Measurements from ENCODE around the gene LIMA1. TPM values are rescaled to one million over a fixed set of nuclear protein-coding genes. Genes with fewer than 3 reads are reported as not detected.
"Not testable (repeated sequence)": the region's sequence is repeated elsewhere in the genome, so short reads cannot be mapped to it uniquely, and the experiment has no call there.

Gene LIMA1
- 10 to 100 TPM; 12.0 to 16.2 (median 13.7) TPM for total RNA-seq
- 21.7 TPM for total RNA-seq (2013)

DNA sequence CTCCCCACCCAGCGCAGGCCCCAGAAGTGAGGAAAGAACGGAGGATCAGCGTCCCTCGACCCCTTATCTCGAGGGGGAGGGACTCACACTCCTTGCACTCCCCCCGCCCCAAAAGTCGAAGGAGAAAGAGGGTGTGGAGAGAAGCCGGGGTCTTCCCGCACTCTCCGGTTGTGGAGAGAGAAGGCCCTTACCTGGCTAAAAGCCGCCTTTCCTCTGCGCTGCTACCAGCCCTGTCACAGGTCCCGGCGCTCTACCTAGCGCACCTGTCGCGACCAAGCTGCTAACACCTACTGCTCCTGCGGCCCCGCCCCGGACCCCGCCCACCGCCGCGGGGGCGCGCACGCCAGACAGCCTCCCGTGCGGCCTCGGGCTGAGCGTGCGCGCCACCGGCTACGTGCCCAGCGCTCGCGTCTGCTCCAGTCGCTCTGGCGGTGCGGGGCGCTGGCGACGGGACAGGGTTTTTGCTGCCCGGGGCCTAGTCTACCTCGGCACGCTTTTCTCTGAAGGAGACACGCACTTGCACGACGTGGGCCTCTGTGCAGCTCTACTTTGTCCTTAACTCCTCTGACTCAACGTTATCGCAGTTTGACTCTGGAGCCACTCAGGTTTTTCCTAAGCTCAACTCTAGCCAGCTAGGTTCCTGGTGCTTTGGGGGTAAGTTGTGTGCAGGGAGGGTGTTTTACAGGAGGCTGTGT is at the start of gene LIMA1:
Gene LIMA1, minus strand, starts transcription at position 292 of the 695 bp plus-strand sequence. CDS start 34,769 bp downstream, outside the sequence.
- no peaks in the 10 kb centered on the region for H3K27me3 Mint-ChIP-seq (ENCODE audit: low read depth in 2 of 2)
- under 1% methylated on average over 48 of the region's 52 CpGs for WGBS (ENCODE audit: insufficient coverage)
- DNase-seq, result peak; percentile 86 to 97
- TF ChIP-seq, protein P1, sequence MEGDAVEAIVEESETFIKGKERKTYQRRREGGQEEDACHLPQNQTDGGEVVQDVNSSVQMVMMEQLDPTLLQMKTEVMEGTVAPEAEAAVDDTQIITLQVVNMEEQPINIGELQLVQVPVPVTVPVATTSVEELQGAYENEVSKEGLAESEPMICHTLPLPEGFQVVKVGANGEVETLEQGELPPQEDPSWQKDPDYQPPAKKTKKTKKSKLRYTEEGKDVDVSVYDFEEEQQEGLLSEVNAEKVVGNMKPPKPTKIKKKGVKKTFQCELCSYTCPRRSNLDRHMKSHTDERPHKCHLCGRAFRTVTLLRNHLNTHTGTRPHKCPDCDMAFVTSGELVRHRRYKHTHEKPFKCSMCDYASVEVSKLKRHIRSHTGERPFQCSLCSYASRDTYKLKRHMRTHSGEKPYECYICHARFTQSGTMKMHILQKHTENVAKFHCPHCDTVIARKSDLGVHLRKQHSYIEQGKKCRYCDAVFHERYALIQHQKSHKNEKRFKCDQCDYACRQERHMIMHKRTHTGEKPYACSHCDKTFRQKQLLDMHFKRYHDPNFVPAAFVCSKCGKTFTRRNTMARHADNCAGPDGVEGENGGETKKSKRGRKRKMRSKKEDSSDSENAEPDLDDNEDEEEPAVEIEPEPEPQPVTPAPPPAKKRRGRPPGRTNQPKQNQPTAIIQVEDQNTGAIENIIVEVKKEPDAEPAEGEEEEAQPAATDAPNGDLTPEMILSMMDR (IDR thresholded peaks at IDR 0.05), result no peak
- intact Hi-C loops (cut with micrococcal nuclease), result no loop called here
- peak within 1 kb of the TSS; percentile 63 for H3K4me3 ChIP-seq (ENCODE audit: low read length)
- no peaks in the 10 kb centered on the region for H3K27me3 ChIP-seq (ENCODE audit: control insufficient read depth, insufficient read depth, low read length)
- peak within 1 kb of the TSS; percentile 91 for H3K4me3 Mint-ChIP-seq
- H3K4me1 Mint-ChIP-seq, result peaks cover 14% of the 10 kb centered on the region in 2 donors
- H3K4me1 ChIP-seq (ENCODE audit: control insufficient read depth, insufficient read depth, low read length), result peaks cover 19% of the 10 kb centered on the region
- no peaks in the 10 kb centered on the region for H3K36me3 Mint-ChIP-seq
- no peaks in the 10 kb centered on the region for H3K36me3 ChIP-seq (ENCODE audit: control insufficient read depth, insufficient read depth, low read length)
- no peaks in the 10 kb centered on the region for H3K9me3 ChIP-seq (ENCODE audit: control insufficient read depth, insufficient read depth, low read length)
- ATAC-seq, result peak; percentile 98 to 100 (median 98)
- H3K9me3 Mint-ChIP-seq, result no peaks in the 10 kb centered on the region
- peak within 1 kb of the TSS; percentile 16 for H3K27ac ChIP-seq (ENCODE audit: low read length)
- H3K27ac Mint-ChIP-seq, result peak within 1 kb of the TSS in 1 of 2 donors; percentile 77

DNA sequence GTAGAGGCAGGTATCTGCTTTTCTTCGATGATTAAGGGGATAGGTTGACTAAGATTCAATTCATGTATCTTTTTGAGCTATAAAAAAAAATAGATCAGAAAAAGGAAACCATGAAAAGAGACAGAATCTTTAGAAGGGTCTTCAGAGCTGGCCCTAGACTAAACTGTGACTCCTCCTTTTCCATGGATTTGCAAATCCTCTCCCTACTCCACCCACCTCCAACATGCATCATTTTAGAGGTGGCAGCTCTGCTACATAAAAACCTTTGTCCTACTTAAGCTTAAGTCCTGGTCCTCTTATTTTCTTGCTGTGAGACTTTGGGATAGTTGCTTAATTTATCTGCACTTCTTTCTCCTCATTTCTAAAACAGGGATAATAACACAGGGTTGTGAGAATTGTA is 48.4 kb upstream of the LIMA1 start:
- no peaks in the 10 kb centered on the region for H3K4me1 ChIP-seq (ENCODE audit: control insufficient read depth, insufficient read depth, low read length)
- 70% methylated on average over 1 of the region's 1 CpG for WGBS (ENCODE audit: insufficient coverage)
- no peaks in the 10 kb centered on the region for H3K36me3 Mint-ChIP-seq
- DNase-seq, result no peak
- no peak overlapping the region for H3K4me3 Mint-ChIP-seq
- H3K27ac Mint-ChIP-seq, result no peak overlapping the region
- H3K27me3 ChIP-seq (ENCODE audit: control insufficient read depth, insufficient read depth, low read length), result no peaks in the 10 kb centered on the region
- H3K9me3 ChIP-seq (ENCODE audit: control insufficient read depth, insufficient read depth, low read length), result no peaks in the 10 kb centered on the region
- H3K27me3 Mint-ChIP-seq (ENCODE audit: low read depth in 2 of 2), result no peaks in the 10 kb centered on the region
- no peaks in the 10 kb centered on the region for H3K4me1 Mint-ChIP-seq
- no peak overlapping the region for H3K4me3 ChIP-seq (ENCODE audit: low read length)
- TF ChIP-seq, protein P1 (IDR thresholded peaks at IDR 0.05), result no peak
- no peak for ATAC-seq
- intact Hi-C loops (cut with micrococcal nuclease), result no loop called here
- H3K9me3 Mint-ChIP-seq, result no peaks in the 10 kb centered on the region
- no peak overlapping the region for H3K27ac ChIP-seq (ENCODE audit: low read length)
- no peaks in the 10 kb centered on the region for H3K36me3 ChIP-seq (ENCODE audit: control insufficient read depth, insufficient read depth, low read length)

DNA sequence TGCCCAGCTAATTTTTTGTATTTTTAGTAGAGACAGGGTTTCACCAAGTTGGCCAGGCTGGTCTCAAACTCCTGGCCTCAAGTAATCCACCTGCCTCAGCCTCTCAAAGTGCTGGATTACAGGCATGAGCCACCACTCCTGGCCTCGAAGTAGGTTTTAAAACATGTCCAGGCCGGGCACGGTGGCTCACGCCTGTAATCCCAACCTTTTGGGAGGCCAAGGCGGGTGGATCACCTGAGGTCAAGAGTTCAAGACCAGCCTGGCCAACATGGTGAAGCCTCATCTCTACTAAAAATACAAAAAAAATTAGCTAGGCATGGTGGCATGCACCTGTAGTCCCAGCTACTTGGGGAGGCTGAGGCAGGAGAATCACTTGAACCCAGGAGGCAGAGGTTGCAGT is 45.3 kb upstream of the LIMA1 start:
- H3K27me3 Mint-ChIP-seq (ENCODE audit: low read depth in 2 of 2); H3K9me3 Mint-ChIP-seq; H3K4me1 Mint-ChIP-seq; H3K4me3 ChIP-seq (ENCODE audit: low read length); H3K4me1 ChIP-seq (ENCODE audit: control insufficient read depth, insufficient read depth, low read length); DNase-seq; H3K27me3 ChIP-seq (ENCODE audit: control insufficient read depth, insufficient read depth, low read length); H3K36me3 ChIP-seq (ENCODE audit: control insufficient read depth, insufficient read depth, low read length); H3K4me3 Mint-ChIP-seq; H3K36me3 Mint-ChIP-seq; H3K9me3 ChIP-seq (ENCODE audit: control insufficient read depth, insufficient read depth, low read length); intact Hi-C loops (cut with micrococcal nuclease); H3K27ac Mint-ChIP-seq; H3K27ac ChIP-seq (ENCODE audit: low read length); ATAC-seq: not testable (repeated sequence)
- WGBS (ENCODE audit: insufficient coverage), result 96% methylated on average over 5 of the region's 5 CpGs

DNA sequence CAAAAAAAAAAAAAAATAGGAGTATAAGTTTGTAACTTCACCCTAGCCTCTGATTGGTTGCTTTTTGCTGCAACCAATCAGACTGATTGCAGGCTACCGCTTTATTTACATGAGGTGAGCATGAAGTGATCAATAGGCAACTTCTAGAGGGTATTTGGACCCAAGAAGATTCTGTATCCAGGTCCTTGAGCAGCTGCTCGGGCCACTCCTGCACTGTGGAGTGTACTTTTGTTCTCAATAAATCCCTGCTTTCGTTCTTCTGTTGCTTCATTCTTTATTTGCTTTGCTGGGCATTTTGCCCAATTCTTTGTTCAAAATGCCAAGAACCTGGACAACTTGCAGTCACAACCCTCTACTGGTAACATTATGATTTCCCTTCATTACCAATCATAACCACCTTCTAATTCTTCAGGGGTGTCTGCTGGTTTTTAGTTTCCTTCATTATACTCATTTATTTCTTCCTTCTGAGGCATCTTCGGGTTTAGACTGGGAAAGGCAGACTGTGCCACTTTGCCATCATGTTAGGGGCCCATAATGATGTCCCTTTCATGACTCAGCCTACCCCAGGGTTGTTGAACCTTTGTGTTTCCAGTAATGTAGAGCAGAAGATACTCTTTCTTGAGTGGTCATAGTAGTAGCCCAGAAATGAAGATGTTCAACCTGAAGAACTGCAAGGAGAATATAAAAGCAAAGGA is 43.4 kb upstream of the LIMA1 start:
- H3K36me3 ChIP-seq (ENCODE audit: control insufficient read depth, insufficient read depth, low read length), result no peaks in the 10 kb centered on the region
- Mint-ChIP-seq H3K9me3 (no peaks in the 10 kb centered on the region), H3K27ac (no peak overlapping the region), H3K4me1 (no peaks in the 10 kb centered on the region), H3K27me3 (ENCODE audit: low read depth in 2 of 2) (no peaks in the 10 kb centered on the region), H3K4me3 (no peak overlapping the region), H3K36me3 (no peaks in the 10 kb centered on the region)
- no peak for ATAC-seq
- 92% methylated on average over 4 of the region's 4 CpGs for WGBS (ENCODE audit: insufficient coverage)
- no peaks in the 10 kb centered on the region for H3K4me1 ChIP-seq (ENCODE audit: control insufficient read depth, insufficient read depth, low read length)
- H3K27ac ChIP-seq (ENCODE audit: low read length), result no peak overlapping the region
- intact Hi-C loops (cut with micrococcal nuclease), result no loop called here
- DNase-seq, result no peak
- no peaks in the 10 kb centered on the region for H3K9me3 ChIP-seq (ENCODE audit: control insufficient read depth, insufficient read depth, low read length)
- TF ChIP-seq, protein P1 (IDR thresholded peaks at IDR 0.05), result no peak
- H3K27me3 ChIP-seq (ENCODE audit: control insufficient read depth, insufficient read depth, low read length), result no peaks in the 10 kb centered on the region
- no peak overlapping the region for H3K4me3 ChIP-seq (ENCODE audit: low read length)

Measured in natural killer cell (primary cell).